GM12872 (cell line): ENCODE results near the gene RAB11FIP5.

ENCODE experiments used
- TF ChIP-seq, protein P1 (sequence below): IDR thresholded peaks from 3 replicates; pipeline ENCODE4 v1.5.1; 2011; ENCODE audit warnings: low read depth, mild to moderate bottlenecking, low read length, moderate library complexity; ENCODE audit not compliant: insufficient read depth

Gene RAB11FIP5

DNA sequence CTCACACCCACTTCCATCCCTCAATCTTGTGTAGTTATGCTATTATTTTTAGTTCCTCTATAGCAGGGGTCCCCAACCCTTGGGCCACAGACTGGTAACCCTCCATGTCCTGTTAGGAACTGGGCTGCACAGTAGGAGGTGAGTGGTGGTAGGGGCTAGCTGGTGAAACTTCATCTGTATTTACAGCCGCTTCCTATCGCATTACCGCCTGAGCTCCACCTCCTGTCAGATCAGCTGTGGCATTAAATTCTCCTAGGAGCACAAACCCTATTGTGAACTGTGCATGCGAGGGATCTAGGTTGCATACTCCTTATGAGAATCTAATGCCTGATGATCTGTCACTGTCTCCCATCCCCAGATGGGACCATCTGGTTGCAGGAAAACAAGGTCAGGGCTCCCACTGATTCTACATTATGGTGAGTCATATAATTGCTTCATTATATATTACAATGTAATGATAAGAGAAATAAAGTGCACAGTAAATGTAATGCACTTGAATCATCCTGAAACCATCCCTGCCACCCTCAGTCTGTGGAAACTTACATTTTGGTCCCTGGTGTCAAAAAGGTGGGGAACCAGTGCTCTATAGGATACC lies 1.6 kb upstream of the RAB11FIP5 start:
- TF ChIP-seq, protein P1, sequence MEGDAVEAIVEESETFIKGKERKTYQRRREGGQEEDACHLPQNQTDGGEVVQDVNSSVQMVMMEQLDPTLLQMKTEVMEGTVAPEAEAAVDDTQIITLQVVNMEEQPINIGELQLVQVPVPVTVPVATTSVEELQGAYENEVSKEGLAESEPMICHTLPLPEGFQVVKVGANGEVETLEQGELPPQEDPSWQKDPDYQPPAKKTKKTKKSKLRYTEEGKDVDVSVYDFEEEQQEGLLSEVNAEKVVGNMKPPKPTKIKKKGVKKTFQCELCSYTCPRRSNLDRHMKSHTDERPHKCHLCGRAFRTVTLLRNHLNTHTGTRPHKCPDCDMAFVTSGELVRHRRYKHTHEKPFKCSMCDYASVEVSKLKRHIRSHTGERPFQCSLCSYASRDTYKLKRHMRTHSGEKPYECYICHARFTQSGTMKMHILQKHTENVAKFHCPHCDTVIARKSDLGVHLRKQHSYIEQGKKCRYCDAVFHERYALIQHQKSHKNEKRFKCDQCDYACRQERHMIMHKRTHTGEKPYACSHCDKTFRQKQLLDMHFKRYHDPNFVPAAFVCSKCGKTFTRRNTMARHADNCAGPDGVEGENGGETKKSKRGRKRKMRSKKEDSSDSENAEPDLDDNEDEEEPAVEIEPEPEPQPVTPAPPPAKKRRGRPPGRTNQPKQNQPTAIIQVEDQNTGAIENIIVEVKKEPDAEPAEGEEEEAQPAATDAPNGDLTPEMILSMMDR: no peak

DNA sequence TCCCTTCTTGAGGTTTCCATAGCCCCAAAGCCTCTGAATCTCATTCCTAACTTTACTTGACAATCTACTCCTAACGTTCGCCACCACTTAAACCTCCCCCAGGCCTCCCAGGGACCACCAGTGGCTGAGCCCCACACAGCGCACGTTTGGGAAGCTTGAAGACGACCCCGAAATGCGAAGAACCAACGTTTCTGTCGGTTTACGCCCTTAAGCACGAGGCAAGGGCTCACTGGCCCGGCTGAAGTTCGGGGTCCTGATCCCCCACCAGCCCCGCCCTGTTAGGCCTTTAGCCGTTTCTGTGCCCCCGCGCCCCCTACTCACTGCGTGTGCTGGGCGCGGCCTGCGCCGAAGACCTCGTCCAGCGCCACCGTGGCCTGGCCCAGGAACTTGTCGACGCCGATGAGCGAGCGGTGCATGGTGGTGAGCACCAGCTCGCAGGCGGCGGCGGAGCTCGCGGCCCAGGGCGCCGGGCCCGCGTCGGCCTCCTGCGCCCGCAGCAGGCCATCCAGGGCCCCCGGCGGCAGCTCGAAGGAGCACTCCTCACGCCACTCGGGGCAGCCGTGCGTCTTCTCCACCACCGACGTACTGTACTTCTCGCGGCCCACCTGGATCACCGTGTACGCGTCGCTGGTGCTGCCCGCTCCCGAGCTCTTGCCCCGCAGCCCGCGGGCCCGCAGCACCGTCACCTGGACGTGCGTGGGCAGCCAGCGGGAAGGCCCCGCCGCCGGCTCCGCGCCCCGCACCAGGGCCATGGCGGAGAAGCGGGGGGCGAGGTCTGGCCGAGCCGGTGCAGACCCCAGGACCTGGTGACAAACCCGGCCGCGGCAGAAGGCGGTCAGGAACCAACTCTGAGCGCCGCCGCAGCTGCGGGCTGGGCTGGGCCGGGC lies 479 bp downstream of the RAB11FIP5 start:
- TF ChIP-seq, protein P1: no peak

DNA sequence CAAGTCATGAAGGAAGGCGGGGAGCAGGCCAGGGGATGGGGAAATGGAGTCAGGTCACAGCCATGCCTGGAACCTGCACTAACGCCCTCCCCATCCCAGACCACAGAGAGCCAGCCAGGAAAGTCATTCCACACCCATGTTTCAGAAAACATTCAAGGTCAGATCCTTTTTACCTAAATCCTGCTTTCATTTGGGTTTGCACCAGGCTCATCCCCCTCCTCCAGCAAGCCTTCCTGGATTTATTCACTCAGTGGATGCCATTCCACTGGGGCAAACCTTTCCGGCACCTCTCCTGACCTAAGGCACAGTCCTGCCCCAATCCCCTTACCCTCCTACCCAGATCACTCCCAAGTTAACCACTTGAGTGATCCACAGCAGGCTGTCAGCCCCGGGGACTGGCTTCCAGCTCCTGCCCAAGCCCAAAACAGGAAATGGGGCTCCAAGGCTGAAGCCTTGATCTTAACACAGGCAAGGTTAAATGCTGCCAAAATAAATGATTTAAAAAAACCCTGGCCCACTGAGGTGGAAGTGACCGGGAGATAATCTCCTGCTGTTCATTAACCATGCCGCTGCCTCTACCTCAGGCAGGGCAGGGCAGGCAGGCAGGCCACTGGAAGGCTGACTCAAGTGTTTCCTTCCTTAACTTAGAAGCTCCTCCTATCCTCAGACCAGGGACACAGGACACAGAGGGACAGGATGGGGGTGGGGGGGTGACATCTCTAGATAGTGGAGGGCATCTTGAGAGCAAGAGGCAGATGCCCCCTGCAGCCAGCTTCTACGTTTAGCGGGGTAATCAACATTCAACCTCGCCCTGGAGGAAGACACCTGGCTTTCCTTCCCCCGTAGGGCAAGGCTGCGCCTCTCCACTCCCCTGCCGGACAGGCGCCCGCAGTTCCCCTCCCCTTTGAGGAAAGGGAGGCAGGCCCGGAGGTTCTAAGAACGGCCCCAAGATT lies 1.4 kb downstream of the RAB11FIP5 start:
- TF ChIP-seq, protein P1: no peak

DNA sequence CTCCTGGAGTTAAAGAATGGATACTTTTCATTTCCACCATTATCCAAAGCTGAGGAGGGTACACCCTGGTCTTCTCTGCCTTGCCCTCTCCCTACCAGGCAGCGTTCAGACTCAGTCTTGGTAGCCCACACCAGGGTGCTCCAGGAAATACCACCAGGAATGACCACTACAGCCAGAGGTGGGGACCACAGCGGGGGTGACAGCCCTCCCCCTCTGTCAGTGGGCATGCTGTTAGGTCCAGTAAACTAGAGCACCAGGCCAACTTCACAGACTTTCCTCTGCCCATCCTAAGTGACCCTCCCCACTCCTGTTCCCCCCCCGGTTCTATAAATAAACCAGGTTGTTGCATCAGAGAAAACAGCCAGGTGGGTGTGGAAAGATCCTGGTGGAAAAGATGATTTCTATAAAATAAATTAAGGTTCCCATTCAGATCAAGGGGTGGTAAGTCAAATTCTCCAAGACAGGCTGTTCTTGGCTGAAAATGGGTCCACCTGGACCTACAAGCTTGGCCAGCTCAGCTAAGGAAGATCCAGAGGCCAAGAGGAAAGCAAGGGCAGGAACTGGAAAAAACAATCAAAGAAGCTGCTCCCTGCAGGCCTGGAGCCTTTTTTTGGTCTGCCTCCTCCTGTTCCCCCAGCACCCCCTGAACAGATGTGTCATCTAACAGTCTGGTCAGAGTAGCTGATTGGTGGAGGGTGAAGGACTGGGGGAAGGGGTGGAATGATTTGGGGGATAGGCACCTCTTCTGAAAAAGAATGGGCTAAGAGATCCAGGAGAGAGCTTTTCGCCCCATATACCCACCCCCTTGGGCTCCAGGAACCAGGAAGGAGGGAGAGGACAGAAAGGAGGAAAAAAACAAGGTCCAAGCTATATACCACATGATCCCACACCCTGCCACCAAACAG lies 2.3 kb downstream of the RAB11FIP5 start:
- TF ChIP-seq, protein P1: no peak

DNA sequence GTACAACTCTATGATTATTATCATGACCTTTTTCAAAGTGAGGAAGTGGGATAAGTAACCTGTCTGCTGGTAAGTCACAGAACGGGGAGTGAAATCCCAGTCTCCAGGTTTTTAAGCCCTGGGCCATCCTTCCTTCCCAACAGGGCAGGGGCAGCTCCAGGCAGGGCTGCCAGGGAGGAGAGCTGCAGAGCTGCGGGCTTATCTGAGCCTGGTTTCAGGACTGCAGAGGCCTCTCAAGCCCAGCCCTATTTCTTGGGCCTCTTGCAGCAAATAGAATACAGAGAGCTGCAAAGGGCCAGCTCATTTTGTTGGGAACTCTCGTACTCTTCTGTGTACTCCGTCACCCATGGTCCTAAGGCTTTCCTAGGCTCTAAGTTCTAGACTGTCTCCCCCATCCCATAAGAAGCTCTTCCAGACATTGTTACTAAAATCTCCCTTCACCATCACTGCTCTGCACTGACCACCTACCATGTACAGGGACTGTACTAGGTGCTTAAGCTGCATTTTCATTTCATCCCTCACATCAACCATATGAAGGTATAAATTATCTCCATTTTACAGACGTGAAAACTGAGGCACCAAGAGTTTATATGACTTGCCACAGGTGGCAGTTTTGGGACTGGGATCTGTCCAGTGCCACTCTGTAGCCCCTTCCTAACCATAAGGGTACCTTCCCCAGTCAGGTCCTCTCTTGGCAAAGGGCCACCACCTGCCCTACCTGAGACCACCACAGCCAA lies 3.1 kb downstream of the RAB11FIP5 start:
- TF ChIP-seq, protein P1: no peak

DNA sequence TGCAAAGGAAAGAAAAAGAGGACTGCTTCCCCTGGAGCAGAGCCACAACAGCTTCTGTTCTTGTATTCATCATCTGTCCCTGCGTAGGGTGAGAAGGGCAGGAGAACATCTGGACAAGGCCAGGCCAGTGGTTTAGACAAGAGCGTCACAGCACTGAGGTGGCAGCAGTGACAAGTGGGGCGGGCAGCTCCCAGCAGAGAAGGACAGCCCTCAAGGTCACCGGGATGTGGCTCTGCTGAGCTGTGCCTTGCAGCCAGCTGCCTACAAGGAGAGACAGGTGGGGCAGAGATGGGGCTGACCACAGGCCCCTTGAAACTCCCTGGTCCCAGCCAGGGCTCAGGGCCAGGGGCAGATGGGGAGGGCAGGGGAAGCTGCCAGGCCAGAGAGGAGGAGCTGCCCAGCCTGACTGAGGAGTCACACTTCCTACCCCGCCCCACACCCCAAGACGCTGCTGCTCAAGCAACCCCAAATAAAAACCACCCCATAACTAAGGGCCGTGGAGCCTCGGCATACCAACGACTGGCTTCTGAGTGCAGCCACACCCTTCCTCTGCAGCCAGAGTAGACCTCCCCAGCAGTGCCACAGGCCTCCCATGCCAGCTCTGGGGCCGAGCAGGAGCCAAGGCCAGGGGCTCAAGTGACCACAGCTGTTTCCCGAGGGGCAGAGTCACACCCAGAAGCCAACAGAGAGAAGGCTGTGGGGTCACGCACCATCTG lies 5.4 kb downstream of the RAB11FIP5 start:
- TF ChIP-seq, protein P1: no peak
